GM12891 (cell line): ENCODE measurements around the gene CRIP1.

ENCODE experiments used
- PAX5 ChIP-seq: IDR thresholded peaks from 2 replicates; pipeline ENCODE4 v1.6.1; 2011; ENCODE audit warnings: low read length, moderate library complexity, mild to moderate bottlenecking; ENCODE audit not compliant: insufficient read depth, severe bottlenecking
- POLR2A ChIP-seq: IDR thresholded peaks from 2 replicates; pipeline ENCODE4 v1.6.1; 2011; ENCODE audit warnings: low read depth, low read length, control low read depth
- POLR2AphosphoS5 ChIP-seq: IDR thresholded peaks from 2 replicates; pipeline ENCODE4 v1.6.1; 2011; ENCODE audit warnings: low read depth, low read length, control low read depth
- SPI1 ChIP-seq: IDR thresholded peaks from 2 replicates; pipeline ENCODE4 v1.6.1; 2011; ENCODE audit warnings: low read depth, low read length, control low read depth
- TAF1 ChIP-seq: IDR thresholded peaks from 2 replicates; pipeline ENCODE4 v1.6.1; 2011; ENCODE audit warnings: low read depth, low read length, control low read depth

DNA sequence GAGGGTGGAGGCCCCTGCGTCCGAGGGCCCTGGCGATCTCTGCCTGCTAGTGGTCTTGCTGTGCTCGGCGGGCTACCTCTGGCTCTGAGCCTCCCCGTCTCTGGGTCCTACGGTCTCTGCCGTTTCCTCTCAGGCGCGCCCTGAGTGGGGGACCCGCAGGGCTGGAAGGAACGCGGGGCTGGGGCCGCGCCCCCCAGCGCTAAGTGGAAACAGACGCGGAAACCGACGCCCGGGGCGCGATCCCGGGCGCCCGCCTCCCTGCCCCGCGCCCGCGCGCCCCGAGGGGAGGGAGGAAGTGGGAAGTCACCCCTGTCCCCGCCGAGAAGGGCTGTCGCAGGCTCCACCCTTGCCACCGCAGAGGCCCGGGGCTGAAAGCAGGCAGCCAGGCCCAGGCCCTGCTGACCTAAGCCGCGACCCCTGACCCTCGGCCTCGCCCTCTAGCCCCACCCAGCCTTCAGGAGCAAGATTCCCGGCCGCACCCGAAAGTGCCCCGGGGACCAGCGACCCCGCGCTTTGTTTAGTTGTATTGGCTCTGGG is 831 bp downstream of the CRIP1 start:
- no peak for TF ChIP-seq POLR2AphosphoS5
- TF ChIP-seq POLR2A, result no peak
- TF ChIP-seq TAF1, result no peak
- peak; percentile 82 for TF ChIP-seq SPI1
- no peak for TF ChIP-seq PAX5
